HG03045 (cell line): ENCODE results near the gene ARSB.

Experiments
- ATAC-seq: cut with Tn5 transposase; IDR thresholded peaks from one replicate; pipeline ENCODE4 v1.9.1; 2021; ENCODE audit warnings: mild to moderate bottlenecking, moderate library complexity; ENCODE audit not compliant: unreplicated experiment

Gene ARSB

DNA sequence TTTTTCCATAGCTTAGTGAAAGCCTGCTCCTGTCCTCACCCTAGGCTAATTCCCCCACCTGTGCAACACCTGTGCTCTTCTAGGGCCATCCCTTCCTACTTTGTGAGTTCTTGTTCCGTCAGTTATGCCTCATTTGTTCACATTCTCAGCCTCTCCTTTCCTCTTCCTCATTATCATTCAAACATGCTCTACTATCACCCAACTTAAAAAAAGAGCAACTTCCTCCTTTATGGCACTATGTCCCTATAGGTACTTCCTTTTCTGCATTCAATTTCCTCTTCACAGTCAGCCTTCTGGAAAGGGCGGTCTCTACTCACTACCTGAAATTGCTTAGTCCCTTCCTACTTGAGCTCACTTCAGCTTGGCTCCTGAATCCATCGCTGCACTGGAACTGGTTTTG is 224.7 kb downstream of the ARSB start:
- no peak for ATAC-seq

- ATAC-seq: peak; percentile 61
These were observed 226.8 kb downstream of the ARSB start for GRCh38 chr5:78758169-78758839.

GRCh38 chr5:78757269-78758053 is 227.6 kb downstream of the ARSB start:
- ATAC-seq: peak; percentile 48

DNA sequence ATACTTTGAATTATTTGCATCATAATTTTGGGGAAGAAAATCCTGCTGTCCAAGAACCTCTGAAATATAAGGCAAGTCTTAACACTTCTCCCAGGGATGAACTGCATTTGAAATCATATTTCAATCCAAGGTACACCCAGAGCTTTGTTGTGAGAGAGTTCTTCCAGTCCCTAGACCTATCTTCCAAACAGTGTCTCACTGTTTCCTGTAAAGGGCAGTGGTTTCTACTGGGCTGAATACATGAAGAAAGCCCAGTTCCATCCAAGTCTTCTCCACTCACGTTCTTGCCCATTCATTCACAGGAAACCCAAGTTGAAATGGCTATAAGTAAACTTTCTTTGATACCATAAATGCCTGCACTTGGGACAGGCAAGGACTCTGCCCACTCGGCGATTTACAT is 228.3 kb downstream of the ARSB start:
- ATAC-seq: no peak

GRCh38 chr5:78755822-78756429 is 229.2 kb downstream of the ARSB start:
- ATAC-seq: no peak

DNA sequence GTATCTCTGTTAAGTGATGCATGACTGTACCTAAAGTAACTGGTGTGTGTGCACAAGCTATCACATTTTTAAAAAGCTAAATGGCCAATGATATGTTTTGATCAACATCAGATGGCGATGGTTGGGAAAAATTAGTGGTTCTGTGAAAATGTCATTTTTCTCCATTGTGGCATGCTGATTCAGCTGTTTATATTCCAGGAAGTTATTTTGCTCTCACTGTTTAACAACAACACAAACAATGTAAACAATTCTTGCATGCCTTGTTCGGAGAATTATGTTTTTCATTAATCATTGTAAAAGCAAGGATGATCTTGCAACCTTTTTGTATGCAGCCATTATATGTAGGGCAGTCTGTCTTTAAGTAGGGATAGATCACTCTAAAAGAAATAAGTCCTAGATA is 230.5 kb downstream of the ARSB start:
- no peak for ATAC-seq

DNA sequence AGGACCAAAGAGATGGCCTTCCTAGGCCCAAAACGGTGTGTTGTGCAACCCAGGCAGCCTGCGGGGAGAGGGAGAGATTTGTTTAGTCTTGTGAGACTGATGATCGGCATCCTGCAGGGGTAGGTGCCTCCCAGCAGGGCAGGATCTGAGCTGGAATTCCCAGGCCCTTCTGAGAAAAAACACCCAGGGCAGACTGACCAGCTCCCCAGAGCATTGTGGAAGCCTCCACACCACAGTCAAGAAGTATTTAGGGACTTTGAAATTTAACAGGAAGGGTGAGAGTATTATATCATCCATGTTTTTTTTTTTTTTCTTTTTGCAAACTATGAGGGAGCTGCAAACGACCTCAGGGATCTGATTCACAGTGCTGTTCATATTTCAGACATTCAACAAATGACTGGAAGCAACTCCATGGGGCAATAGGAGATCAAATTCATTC is 232.0 kb downstream of the ARSB start:
- ATAC-seq: no peak

DNA sequence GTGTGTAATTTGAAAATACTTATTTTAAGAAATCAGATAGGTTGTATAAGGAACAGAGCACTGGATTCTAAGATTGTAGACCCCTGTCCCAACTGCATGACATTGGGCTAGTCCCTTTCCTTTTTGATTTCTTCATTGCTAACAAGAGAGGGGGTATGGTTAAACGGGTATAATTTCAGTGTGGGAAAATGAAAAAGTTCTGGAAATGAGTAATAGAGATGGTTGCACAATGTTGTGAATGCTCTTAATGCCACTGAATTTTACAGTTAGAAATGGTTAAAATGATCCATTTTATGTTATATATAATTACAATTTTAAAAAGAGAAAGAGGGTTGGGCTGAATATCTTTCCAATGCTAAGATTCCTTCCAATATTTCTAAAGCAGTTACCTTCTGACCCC is 233.2 kb downstream of the ARSB start:
- no peak for ATAC-seq

GRCh38 chr5:78750281-78750680 is 234.8 kb downstream of the ARSB start:
- no peak for ATAC-seq

- no peak for ATAC-seq
These were observed 237.3 kb downstream of the ARSB start for GRCh38 chr5:78747705-78748359.

DNA sequence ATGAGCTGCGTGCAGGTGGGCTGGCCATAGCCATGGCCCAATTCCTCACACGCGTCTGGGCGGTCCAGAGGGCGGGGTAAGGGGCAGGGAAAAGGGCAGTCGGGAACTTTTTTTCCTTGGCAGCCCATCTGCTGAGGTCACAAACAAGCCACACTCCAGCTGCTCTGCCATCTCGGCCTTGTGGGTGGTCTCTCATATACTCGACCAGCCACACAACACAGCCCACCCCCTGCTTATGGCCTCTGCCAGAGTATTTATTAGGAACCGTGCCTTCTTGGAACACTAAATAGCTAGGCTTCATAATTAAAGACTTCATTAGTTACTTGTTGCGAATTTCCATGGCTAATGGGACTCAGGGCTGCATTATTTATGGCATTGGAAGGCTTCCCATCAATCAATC is 238.1 kb downstream of the ARSB start:
- no peak for ATAC-seq

GRCh38 chr5:78746021-78746770 is 238.9 kb downstream of the ARSB start:
- ATAC-seq: no peak

GRCh38 chr5:78744951-78745534 is 240.1 kb downstream of the ARSB start:
- no peak for ATAC-seq

DNA sequence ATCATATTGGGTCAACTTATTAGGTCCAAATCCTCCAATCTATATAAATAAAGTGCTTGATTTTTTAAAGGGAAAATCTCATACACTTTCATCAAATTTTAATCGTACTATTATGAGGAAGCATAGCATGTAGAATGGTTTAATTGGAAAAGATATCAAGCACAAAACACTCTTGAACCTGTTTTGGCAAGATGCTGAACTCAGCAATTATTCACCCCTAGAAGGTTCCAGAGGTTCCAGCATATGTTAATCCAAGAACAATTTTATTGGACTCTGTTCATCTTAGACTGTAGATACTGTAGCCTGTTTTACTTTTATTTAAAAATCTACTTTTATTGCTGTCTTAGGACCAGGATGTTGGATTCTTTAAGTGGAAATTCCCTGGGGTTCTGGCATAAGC is 244.1 kb downstream of the ARSB start:
- no peak for ATAC-seq

DNA sequence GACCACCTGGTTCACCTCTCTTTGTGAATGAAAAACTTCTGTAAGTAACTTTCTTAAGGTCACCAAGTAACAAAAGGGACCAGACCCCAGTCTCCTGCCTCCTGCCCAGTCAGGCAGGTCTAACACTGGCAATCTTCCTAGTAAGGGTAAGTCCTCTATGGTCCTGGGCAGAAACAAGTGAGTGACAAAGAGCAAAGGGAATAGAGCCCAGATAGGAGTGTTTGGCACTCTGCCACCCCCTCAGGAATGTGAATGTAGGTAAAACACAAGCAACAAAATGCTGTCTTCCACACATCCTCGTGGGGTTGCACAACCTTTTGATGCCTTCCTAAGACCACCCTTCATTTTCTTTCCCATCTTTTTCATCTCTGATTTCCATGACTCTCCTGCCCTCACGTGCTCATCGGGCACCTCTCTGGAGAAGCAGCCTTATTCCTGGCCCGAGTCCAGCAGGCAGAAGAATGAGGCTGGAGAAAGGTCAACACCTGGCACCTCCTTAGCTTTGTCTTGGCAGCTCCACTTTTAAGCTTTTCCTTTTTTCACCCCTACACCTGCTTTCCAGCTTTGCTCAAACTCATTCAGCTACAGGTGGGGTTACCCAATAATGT is 246.3 kb downstream of the ARSB start:
- no peak for ATAC-seq

DNA sequence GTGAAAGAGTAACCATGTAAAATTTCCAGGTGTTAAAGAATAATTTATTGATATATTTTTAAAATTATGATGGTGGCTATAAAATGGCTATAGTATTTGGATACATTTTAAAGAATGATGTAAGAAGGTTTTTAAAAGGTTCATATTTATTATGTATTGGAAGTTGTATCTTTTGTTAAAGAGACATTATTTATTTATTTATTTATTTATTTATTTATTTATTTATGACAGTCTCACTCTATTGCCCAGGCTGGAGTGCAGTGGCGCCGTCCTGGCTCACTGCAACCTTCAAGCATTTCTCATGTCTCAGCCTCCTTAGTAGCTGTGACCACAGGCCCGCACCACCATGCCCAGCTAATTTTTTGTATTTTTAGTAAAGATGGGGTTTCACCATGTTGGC is 247.0 kb downstream of the ARSB start:
- no peak for ATAC-seq

DNA sequence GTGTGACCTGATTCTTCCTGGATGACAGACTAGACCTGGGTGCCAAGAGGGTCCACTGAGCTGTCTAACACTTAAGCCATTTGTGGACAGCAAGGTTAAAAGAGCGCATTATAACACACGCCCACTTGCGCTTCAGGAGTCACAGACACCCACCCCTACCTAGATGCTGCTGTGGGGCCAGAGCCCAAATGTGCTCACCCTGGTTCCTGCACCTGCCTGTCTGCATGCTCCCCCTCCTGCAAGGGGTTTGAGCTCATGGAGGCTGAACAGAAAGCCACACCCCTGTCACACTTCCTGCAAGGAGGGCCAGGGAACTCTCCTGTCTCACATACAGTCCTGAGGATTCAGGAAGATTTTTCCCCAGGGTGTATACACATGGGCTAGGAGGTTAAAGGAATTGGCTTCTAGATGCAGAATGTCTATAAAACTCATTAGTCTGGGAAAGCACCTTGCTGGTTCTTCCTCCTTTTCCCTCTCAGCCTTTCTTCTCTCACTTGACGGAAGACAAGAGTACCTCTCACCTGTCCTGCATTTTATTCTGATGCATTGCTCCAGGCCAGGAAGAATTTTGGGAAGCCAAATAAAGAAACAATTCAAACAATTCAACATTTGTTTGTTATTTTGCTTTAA is 249.2 kb downstream of the ARSB start:
- ATAC-seq: no peak

- ATAC-seq: no peak
These were observed 250.2 kb downstream of the ARSB start for GRCh38 chr5:78734950-78735349.

- no peak for ATAC-seq
These were observed 250.8 kb downstream of the ARSB start for GRCh38 chr5:78734094-78734845.
